ENCODE results near the gene PPP1R15B.

- TF ChIP-seq CTCF (IDR thresholded peaks at IDR 0.05; ENCODE audit: low read depth, low read length, missing input control) (no peak), SP1 (IDR thresholded peaks at IDR 0.05) (no peak), ZBTB33 (IDR thresholded peaks at IDR 0.05) (no peak), YY1 (IDR thresholded peaks at IDR 0.05) (no peak), REST (IDR thresholded peaks at IDR 0.05) (no peak), ATF3 (IDR thresholded peaks at IDR 0.05) (no peak), MAX (IDR thresholded peaks at IDR 0.05) (no peak), RAD21 (IDR thresholded peaks at IDR 0.05) (no peak)
Measured at GRCh38 chr1:204416589-204417073, 5.0 kb upstream of the PPP1R15B start.
